DND-41 (cell line): ENCODE results near the gene MINPP1.

Experiments used
- EZH2 ChIP-seq: IDR thresholded peaks from 3 replicates; pipeline ENCODE4 v1.6.1; 2012; ENCODE audit warnings: borderline replicate concordance, low read depth, mild to moderate bottlenecking, moderate library complexity, low read length, inconsistent platforms; ENCODE audit not compliant: severe bottlenecking
- TF ChIP-seq, protein P1 (sequence below): IDR thresholded peaks from 2 replicates; pipeline ENCODE4 v1.5.1; 2012; ENCODE audit warnings: borderline replicate concordance, low read length, moderate library complexity, mild to moderate bottlenecking; ENCODE audit not compliant: poor library complexity, severe bottlenecking; ENCODE audit errors: extremely low read depth

DNA sequence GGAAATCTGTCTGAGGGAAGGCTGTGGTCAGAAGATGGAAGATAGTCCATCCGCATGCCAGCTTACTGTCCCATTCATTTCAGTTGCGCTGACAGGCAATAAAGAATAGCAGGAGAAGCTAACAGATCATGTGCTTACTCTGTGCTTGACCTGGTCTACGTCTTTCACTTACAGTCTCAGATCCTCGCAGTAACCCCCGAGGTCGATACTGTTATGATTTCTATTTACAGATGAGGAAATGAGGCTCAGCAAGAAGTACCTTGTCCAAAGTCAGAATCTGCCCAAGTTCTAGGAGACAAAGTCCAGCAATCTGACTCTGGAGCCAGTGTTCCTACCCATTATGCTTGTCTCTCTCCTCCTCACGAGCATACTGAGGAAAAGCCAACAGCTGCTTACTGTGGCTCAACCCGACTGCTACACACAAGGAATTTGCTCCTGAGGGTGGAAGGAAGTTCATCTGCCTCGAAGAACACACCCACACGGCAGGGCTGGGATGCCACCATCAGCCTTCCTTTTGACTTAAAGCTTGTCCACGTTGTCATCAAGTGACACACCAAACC is 74.2 kb downstream of the MINPP1 start:
- TF ChIP-seq, protein P1, sequence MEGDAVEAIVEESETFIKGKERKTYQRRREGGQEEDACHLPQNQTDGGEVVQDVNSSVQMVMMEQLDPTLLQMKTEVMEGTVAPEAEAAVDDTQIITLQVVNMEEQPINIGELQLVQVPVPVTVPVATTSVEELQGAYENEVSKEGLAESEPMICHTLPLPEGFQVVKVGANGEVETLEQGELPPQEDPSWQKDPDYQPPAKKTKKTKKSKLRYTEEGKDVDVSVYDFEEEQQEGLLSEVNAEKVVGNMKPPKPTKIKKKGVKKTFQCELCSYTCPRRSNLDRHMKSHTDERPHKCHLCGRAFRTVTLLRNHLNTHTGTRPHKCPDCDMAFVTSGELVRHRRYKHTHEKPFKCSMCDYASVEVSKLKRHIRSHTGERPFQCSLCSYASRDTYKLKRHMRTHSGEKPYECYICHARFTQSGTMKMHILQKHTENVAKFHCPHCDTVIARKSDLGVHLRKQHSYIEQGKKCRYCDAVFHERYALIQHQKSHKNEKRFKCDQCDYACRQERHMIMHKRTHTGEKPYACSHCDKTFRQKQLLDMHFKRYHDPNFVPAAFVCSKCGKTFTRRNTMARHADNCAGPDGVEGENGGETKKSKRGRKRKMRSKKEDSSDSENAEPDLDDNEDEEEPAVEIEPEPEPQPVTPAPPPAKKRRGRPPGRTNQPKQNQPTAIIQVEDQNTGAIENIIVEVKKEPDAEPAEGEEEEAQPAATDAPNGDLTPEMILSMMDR = no peak
- TF ChIP-seq EZH2 = no peak
